DND-41 (cell line): ENCODE measurements around the gene FBXL13.

Source experiments
- ATAC-seq: fragments of 200-7000 bp; cut with Tn5 transposase; 3 replicates; pipeline ENCODE4 v1.9.1; 2021; ENCODE audit warnings: low read depth; ENCODE audit not compliant: insufficient read depth
- DNase-seq: peaks from one replicate; pipeline ENCODE4 v3.0.0-alpha.2; 2020
- H2AFZ ChIP-seq: 2 replicates; pipeline ENCODE4 v1.6.0; 2012; ENCODE audit warnings: low read depth, low read length
- H3K27ac ChIP-seq: 2 replicates; pipeline ENCODE4 v1.5.1; 2012; ENCODE audit warnings: low read length, inconsistent platforms
- H3K27me3 ChIP-seq: fragments of 200-600 bp; sonication (generic); 2 replicates; pipeline ENCODE4 v1.6.0; 2012; ENCODE audit warnings: low read length, mild to moderate bottlenecking, inconsistent platforms; ENCODE audit not compliant: insufficient read depth, poor library complexity
- H3K36me3 ChIP-seq: 2 replicates; pipeline ENCODE4 v1.5.1; 2012; ENCODE audit warnings: low read length, inconsistent platforms; ENCODE audit not compliant: insufficient read depth
- H3K4me1 ChIP-seq: 2 replicates; pipeline ENCODE4 v1.5.1; 2012; ENCODE audit warnings: mild to moderate bottlenecking, low read length; ENCODE audit not compliant: insufficient read depth
- H3K4me2 ChIP-seq: 2 replicates; pipeline ENCODE4 v1.6.0; 2012; ENCODE audit warnings: mild to moderate bottlenecking, moderate library complexity, low read length, inconsistent platforms; ENCODE audit not compliant: insufficient read depth
- H3K4me3 ChIP-seq, 2 experiments: fragments of 200-600 bp in 1 of 2; shearing (Covaris generic) in 1 of 2; 2 replicates each; pipeline ENCODE4 v1.5.1; 2012 to 2016; ENCODE audit warnings: inconsistent platforms in 2 of 2, low read length in 2 of 2, mild to moderate bottlenecking in 2 of 2, low read depth in 1 of 2, moderate library complexity in 1 of 2
- H3K79me2 ChIP-seq: 2 replicates; pipeline ENCODE4 v1.6.0; 2012; ENCODE audit warnings: low read length, inconsistent platforms; ENCODE audit not compliant: insufficient read depth
- H3K9ac ChIP-seq: 2 replicates; pipeline ENCODE4 v1.6.0; 2012; ENCODE audit warnings: low read depth, mild to moderate bottlenecking, inconsistent platforms, low read length, moderate library complexity
- H3K9me3 ChIP-seq: 2 replicates; pipeline ENCODE4 v1.5.1; 2012; ENCODE audit warnings: low read length, moderate library complexity, mild to moderate bottlenecking, inconsistent platforms; ENCODE audit not compliant: insufficient read depth, severe bottlenecking
- H4K20me1 ChIP-seq: 2 replicates; pipeline ENCODE4 v1.6.0; 2012; ENCODE audit warnings: low read length; ENCODE audit not compliant: insufficient read depth
- CTCF ChIP-seq: IDR thresholded peaks from 2 replicates; pipeline ENCODE4 v1.5.1; 2012; ENCODE audit warnings: borderline replicate concordance, low read length, moderate library complexity, mild to moderate bottlenecking; ENCODE audit not compliant: poor library complexity, severe bottlenecking; ENCODE audit errors: extremely low read depth
- EZH2 ChIP-seq: IDR thresholded peaks from 3 replicates; pipeline ENCODE4 v1.6.1; 2012; ENCODE audit warnings: borderline replicate concordance, low read depth, mild to moderate bottlenecking, moderate library complexity, low read length, inconsistent platforms; ENCODE audit not compliant: severe bottlenecking

Gene FBXL13

GRCh38 chr7:102849079-102849478 lies 225.5 kb downstream of the FBXL13 start:
- Histone ChIP-seq H3K79me2 (no peaks in the 10 kb centered on the region), H3K9me3 (peaks cover 2% of the 10 kb centered on the region), H3K4me1 (no peaks in the 10 kb centered on the region), H2AFZ (no peak overlapping the region), H4K20me1 (no peaks in the 10 kb centered on the region), H3K9ac (no peak overlapping the region), H3K36me3 (no peaks in the 10 kb centered on the region), H3K27me3 (no peaks in the 10 kb centered on the region), H3K27ac (no peak overlapping the region), H3K4me2 (no peak overlapping the region), H3K4me3 (no peak overlapping the region)
- ATAC-seq (no peak), DNase-seq (no peak)
- TF ChIP-seq CTCF = no peak
- no peak for TF ChIP-seq EZH2

- no peak overlapping the region for H3K4me3 ChIP-seq
- H3K4me2 ChIP-seq = no peak overlapping the region
- no peaks in the 10 kb centered on the region for H3K9me3 ChIP-seq
- no peaks in the 10 kb centered on the region for H4K20me1 ChIP-seq
- no peak overlapping the region for H3K27ac ChIP-seq
- no peaks in the 10 kb centered on the region for H3K4me1 ChIP-seq
- H3K36me3 ChIP-seq = no peaks in the 10 kb centered on the region
- no peak for TF ChIP-seq CTCF
- no peak for TF ChIP-seq EZH2
- DNase-seq (no peak), ATAC-seq (no peak)
- H3K79me2 ChIP-seq = no peaks in the 10 kb centered on the region
- H2AFZ ChIP-seq = no peak overlapping the region
- H3K9ac ChIP-seq = no peak overlapping the region
- H3K27me3 ChIP-seq = no peaks in the 10 kb centered on the region
Observed at GRCh38 chr7:102845346-102845745, 229.2 kb downstream of the FBXL13 start.

- ATAC-seq (no peak), DNase-seq (no peak)
- H3K79me2 ChIP-seq = no peaks in the 10 kb centered on the region
- TF ChIP-seq EZH2 = no peak
- TF ChIP-seq CTCF = no peak
- H3K4me3 ChIP-seq = no peak overlapping the region
- no peaks in the 10 kb centered on the region for H4K20me1 ChIP-seq
- no peak overlapping the region for H2AFZ ChIP-seq
- H3K27ac ChIP-seq = no peak overlapping the region
- H3K9me3 ChIP-seq = no peaks in the 10 kb centered on the region
- H3K27me3 ChIP-seq = no peaks in the 10 kb centered on the region
- H3K9ac ChIP-seq = no peak overlapping the region
- no peaks in the 10 kb centered on the region for H3K4me1 ChIP-seq
- no peak overlapping the region for H3K4me2 ChIP-seq
- no peaks in the 10 kb centered on the region for H3K36me3 ChIP-seq
Observed at GRCh38 chr7:102843850-102844249, 230.7 kb downstream of the FBXL13 start.

- Histone ChIP-seq H3K4me3 (no peak overlapping the region), H3K79me2 (no peaks in the 10 kb centered on the region), H3K27me3 (no peaks in the 10 kb centered on the region), H3K27ac (no peak overlapping the region), H4K20me1 (no peaks in the 10 kb centered on the region), H2AFZ (no peak overlapping the region), H3K4me2 (no peak overlapping the region), H3K36me3 (no peaks in the 10 kb centered on the region), H3K9me3 (no peaks in the 10 kb centered on the region), H3K9ac (no peak overlapping the region), H3K4me1 (no peaks in the 10 kb centered on the region)
- ATAC-seq (no peak), DNase-seq (no peak)
- TF ChIP-seq EZH2 (no peak), CTCF (no peak)
Observed at GRCh38 chr7:102842284-102842683, 232.3 kb downstream of the FBXL13 start.
